Panc1 (cell line): Measurements from ENCODE around the gene TMEM168. TPM values are rescaled to one million over a fixed set of nuclear protein-coding genes. Genes with fewer than 3 reads are reported as not detected.

Source experiments
- ATAC-seq: fragments of 200-7000 bp; cut with Tn5 transposase; 2 replicates; pipeline ENCODE4 v1.9.1; 2020; ENCODE audit warnings: mild to moderate bottlenecking, moderate library complexity
- BruUV-seq: library from RNA; stranded (reverse); fragments of 400-500 nt; replicated peaks from 2 replicates; lab custom pipeline; 2021; lab: Mats Ljungman, UMichigan
- CTCF ChIA-PET: fragments of 300-600 bp; sonication (Branson Sonifier 250); formaldehyde crosslinking; loops from one replicate; lab custom pipeline; 2022; ENCODE audit warnings: antibody characterized with exemption; lab: Charles Lee
- POLR2A ChIA-PET: fragments of 300-600 bp; sonication (Branson Sonifier 250); formaldehyde crosslinking; loops from one replicate; lab custom pipeline; 2022; ENCODE audit warnings: antibody characterized with exemption; lab: Charles Lee
- DNase-seq: peaks from one replicate; pipeline ENCODE4 v3.0.0-alpha.2; 2010; ENCODE audit warnings: low read depth, low spot score
- H3K27ac ChIP-seq: 2 replicates; pipeline ENCODE4 v1.5.1; 2011; ENCODE audit warnings: mild to moderate bottlenecking, low read length, inconsistent platforms
- H3K27me3 ChIP-seq: fragments of 200-500 bp; sonication (Bioruptor generic); 2 replicates; pipeline ENCODE4 v1.6.0; 2014; ENCODE audit warnings: low read length, inconsistent platforms; ENCODE audit not compliant: control insufficient read depth, insufficient read depth
- H3K36me3 ChIP-seq: fragments of 200-500 bp; sonication (Bioruptor generic); 2 replicates; pipeline ENCODE4 v1.5.1; 2014; ENCODE audit warnings: inconsistent platforms, mild to moderate bottlenecking, low read length, moderate library complexity; ENCODE audit not compliant: control insufficient read depth, insufficient read depth
- H3K4me1 ChIP-seq: 2 replicates; pipeline ENCODE4 v1.5.1; 2011; ENCODE audit warnings: inconsistent platforms, mild to moderate bottlenecking, low read length, moderate library complexity; ENCODE audit not compliant: control insufficient read depth, insufficient read depth
- H3K4me3 ChIP-seq, 2 experiments: 2 replicates each; pipeline ENCODE4 v1.5.1; 2011 to 2012; ENCODE audit warnings: low read depth in 2 of 2, low read length in 2 of 2, mild to moderate bottlenecking in 2 of 2, inconsistent platforms in 1 of 2, moderate library complexity in 1 of 2
- H3K9me3 ChIP-seq: fragments of 200-500 bp; sonication (Bioruptor generic); 2 replicates; pipeline ENCODE4 v1.5.1; 2014; ENCODE audit warnings: low read depth, mild to moderate bottlenecking, inconsistent platforms, low read length, moderate library complexity; ENCODE audit not compliant: control insufficient read depth, insufficient read depth
- POLR2AphosphoS5 ChIP-seq: IDR thresholded peaks from 2 replicates; pipeline ENCODE4 v1.6.1; 2012; ENCODE audit warnings: mild to moderate bottlenecking, low read depth, low read length, moderate library complexity
- SIN3A ChIP-seq: IDR thresholded peaks from 2 replicates; pipeline ENCODE4 v1.6.1; 2012; ENCODE audit warnings: low read depth, mild to moderate bottlenecking, low read length, moderate library complexity, borderline replicate concordance; ENCODE audit not compliant: insufficient read depth
- TCF7L2 ChIP-seq: IDR thresholded peaks from 2 replicates; pipeline ENCODE4 v1.6.1; 2011; ENCODE audit warnings: mild to moderate bottlenecking, low read depth, low read length, inconsistent platforms
- in situ Hi-C: cut with HindIII; loops from 2 replicates; pipeline ENCODE4 v1.10.0; 2016; ENCODE audit warnings: low sequenced_read_pairs, low pct_unique_long_range_greater_than_20kb
- intact Hi-C: fragments of 100-400 bp; cut with micrococcal nuclease; formaldehyde crosslinking; loops from one replicate; pipeline ENCODE4 v1.10.0; 2022; ENCODE audit not compliant: unreplicated experiment
- total RNA-seq: library from RNA; stranded (reverse); gene quantifications from one replicate; pipeline ENCODE4 v1.2.1, GENCODE V29; 2021; ENCODE audit not compliant: unreplicated experiment
- TF ChIP-seq, protein P1 (sequence below), 2 experiments: IDR thresholded peaks; 2 replicates each; pipeline ENCODE4 v1.6.1; 2011 to 2012; ENCODE audit warnings: low read depth in 2 of 2, control low read depth in 1 of 2, low read length in 1 of 2, mild to moderate bottlenecking in 1 of 2, moderate library complexity in 1 of 2; ENCODE audit not compliant: insufficient read depth in 1 of 2
- TF ChIP-seq, protein P2 (sequence below): fragments of 450-650 bp; IDR thresholded peaks from 2 replicates; pipeline ENCODE4 v1.5.1; 2017; ENCODE audit warnings: mild to moderate bottlenecking

TMEM168 gene
- total RNA-seq, 1 experiment from 2014 or later: 0.26 TPM

DNA sequence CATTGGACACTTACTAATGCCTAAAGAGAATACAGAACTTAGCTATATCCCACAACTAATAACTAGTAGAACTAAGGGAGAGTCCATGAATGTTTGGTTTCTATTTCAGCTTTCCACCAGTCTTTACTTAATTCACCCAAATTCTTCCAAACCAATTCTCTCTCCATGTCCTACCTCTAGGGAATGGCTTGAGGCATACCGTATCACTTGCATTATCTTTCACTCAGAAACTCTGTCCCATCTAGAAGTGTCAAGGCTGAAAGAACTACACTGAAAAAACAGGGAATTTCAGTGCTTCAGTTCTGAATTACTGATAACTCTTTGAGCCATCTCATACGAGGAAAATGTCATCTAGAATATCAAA is 758 bp downstream of the TMEM168 start:
- ChIA-PET POLR2A (no interaction called here), CTCF (no interaction called here)
- Histone ChIP-seq H3K27ac (no peak overlapping the region), H3K9me3 (no peaks in the 10 kb centered on the region), H3K36me3 (no peaks in the 10 kb centered on the region; the same call in 1 of the 2 replicates), H3K4me3 (peak overlapping the region in 1 of 2 experiments; percentile 41; a peak in 1 of 4 replicates), H3K27me3 (no peaks in the 10 kb centered on the region), H3K4me1 (no peaks in the 10 kb centered on the region)
- BruUV-seq: no TSS peak
- in situ Hi-C loops (no loop called here), intact Hi-C loops (no loop called here)
- no peak for DNase-seq
- no peak for ATAC-seq
- TF ChIP-seq POLR2AphosphoS5: no peak
- TF ChIP-seq, protein P1, sequence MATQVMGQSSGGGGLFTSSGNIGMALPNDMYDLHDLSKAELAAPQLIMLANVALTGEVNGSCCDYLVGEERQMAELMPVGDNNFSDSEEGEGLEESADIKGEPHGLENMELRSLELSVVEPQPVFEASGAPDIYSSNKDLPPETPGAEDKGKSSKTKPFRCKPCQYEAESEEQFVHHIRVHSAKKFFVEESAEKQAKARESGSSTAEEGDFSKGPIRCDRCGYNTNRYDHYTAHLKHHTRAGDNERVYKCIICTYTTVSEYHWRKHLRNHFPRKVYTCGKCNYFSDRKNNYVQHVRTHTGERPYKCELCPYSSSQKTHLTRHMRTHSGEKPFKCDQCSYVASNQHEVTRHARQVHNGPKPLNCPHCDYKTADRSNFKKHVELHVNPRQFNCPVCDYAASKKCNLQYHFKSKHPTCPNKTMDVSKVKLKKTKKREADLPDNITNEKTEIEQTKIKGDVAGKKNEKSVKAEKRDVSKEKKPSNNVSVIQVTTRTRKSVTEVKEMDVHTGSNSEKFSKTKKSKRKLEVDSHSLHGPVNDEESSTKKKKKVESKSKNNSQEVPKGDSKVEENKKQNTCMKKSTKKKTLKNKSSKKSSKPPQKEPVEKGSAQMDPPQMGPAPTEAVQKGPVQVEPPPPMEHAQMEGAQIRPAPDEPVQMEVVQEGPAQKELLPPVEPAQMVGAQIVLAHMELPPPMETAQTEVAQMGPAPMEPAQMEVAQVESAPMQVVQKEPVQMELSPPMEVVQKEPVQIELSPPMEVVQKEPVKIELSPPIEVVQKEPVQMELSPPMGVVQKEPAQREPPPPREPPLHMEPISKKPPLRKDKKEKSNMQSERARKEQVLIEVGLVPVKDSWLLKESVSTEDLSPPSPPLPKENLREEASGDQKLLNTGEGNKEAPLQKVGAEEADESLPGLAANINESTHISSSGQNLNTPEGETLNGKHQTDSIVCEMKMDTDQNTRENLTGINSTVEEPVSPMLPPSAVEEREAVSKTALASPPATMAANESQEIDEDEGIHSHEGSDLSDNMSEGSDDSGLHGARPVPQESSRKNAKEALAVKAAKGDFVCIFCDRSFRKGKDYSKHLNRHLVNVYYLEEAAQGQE (IDR thresholded peaks at IDR 0.05; ENCODE audit: insufficient read depth in 1 of 2, low read depth in 2 of 2, low read length in 1 of 2): no peak
- TF ChIP-seq, protein P2, sequence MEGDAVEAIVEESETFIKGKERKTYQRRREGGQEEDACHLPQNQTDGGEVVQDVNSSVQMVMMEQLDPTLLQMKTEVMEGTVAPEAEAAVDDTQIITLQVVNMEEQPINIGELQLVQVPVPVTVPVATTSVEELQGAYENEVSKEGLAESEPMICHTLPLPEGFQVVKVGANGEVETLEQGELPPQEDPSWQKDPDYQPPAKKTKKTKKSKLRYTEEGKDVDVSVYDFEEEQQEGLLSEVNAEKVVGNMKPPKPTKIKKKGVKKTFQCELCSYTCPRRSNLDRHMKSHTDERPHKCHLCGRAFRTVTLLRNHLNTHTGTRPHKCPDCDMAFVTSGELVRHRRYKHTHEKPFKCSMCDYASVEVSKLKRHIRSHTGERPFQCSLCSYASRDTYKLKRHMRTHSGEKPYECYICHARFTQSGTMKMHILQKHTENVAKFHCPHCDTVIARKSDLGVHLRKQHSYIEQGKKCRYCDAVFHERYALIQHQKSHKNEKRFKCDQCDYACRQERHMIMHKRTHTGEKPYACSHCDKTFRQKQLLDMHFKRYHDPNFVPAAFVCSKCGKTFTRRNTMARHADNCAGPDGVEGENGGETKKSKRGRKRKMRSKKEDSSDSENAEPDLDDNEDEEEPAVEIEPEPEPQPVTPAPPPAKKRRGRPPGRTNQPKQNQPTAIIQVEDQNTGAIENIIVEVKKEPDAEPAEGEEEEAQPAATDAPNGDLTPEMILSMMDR: no peak
- TF ChIP-seq SIN3A: no peak
- no peak for TF ChIP-seq TCF7L2

DNA sequence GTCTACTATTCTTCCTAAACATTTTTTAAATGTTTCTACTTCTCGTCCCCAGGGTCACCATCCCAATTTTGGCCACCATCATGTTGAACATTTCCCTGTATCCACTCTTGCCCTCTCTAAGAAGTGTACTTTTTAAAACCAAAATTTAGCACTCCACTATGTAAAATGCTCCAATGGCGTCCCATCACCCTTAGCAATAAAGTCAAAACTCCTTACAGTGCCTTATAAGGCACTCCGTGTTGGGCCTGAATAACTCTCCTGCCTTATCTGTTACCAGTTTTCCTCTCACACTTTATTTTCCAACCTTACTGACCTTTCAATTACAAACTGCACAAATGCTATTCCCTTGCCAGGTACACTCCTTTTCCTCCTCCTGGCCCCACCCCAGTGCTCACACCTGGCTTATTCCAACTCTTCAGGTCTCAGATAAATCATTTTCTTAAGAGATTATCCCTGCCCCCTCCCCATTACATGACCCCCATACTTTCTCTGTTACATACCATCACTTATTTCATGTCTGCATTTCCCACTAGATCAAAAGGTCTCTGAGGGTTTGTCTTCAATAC is 1.3 kb downstream of the TMEM168 start:
- BruUV-seq: no TSS peak
- ATAC-seq: no peak
- Histone ChIP-seq H3K27me3 (no peaks in the 10 kb centered on the region), H3K9me3 (no peaks in the 10 kb centered on the region), H3K36me3 (no peaks in the 10 kb centered on the region; the same call in 1 of the 2 replicates), H3K4me1 (no peaks in the 10 kb centered on the region), H3K27ac (no peak overlapping the region), H3K4me3 (peak overlapping the region in 1 of 2 experiments; percentile 41; a peak in 1 of 4 replicates)
- intact Hi-C loops (no loop called here), in situ Hi-C loops (no loop called here)
- TF ChIP-seq, protein P1 (IDR thresholded peaks at IDR 0.05; ENCODE audit: insufficient read depth in 1 of 2, low read depth in 2 of 2, low read length in 1 of 2): no peak
- TF ChIP-seq, protein P2: no peak
- TF ChIP-seq TCF7L2 (no peak), SIN3A (no peak), POLR2AphosphoS5 (no peak)
- CTCF ChIA-PET: no interaction called here
- POLR2A ChIA-PET: no interaction called here
- DNase-seq: no peak
